GM21390 (cell line): ENCODE data around the gene PURB.
"Not testable (repeated sequence)": the region's sequence is repeated elsewhere in the genome, so short reads cannot be mapped to it uniquely, and the experiment has no call there.

ENCODE experiments used
- ATAC-seq: cut with Tn5 transposase; IDR thresholded peaks from one replicate; pipeline ENCODE4 v1.9.1; 2021; ENCODE audit not compliant: unreplicated experiment

The PURB gene

GRCh38 chr7:44893710-44894234 is 8.4 kb upstream of the PURB start:
- ATAC-seq: no peak

- ATAC-seq: no peak
Measured at GRCh38 chr7:44891791-44892190, 6.5 kb upstream of the PURB start.

GRCh38 chr7:44891372-44891771 is 6.0 kb upstream of the PURB start:
- ATAC-seq: no peak

GRCh38 chr7:44889086-44889781 is 3.9 kb upstream of the PURB start:
- ATAC-seq: no peak

GRCh38 chr7:44887293-44887692 is 2.0 kb upstream of the PURB start:
- ATAC-seq: no peak

- peak; percentile 22 for ATAC-seq
Measured at GRCh38 chr7:44884621-44885393, 523 bp downstream of the PURB start.

GRCh38 chr7:44883961-44884620 is 1.2 kb downstream of the PURB start:
- ATAC-seq: no peak

GRCh38 chr7:44882899-44883298 is 2.4 kb downstream of the PURB start:
- ATAC-seq: no peak

GRCh38 chr7:44881610-44882009 is 3.7 kb downstream of the PURB start:
- ATAC-seq: no peak

- ATAC-seq: no peak
Measured at GRCh38 chr7:44881066-44881600, 4.2 kb downstream of the PURB start.

GRCh38 chr7:44880317-44881018 is 4.9 kb downstream of the PURB start:
- no peak for ATAC-seq

GRCh38 chr7:44876393-44876792 is 8.9 kb downstream of the PURB start:
- ATAC-seq: no peak

GRCh38 chr7:44875241-44875640 is 10.1 kb downstream of the PURB start:
- ATAC-seq: no peak

GRCh38 chr7:44872787-44873186 is 12.5 kb downstream of the PURB start:
- ATAC-seq: no peak

GRCh38 chr7:44871918-44872317 is 13.4 kb downstream of the PURB start:
- not testable (repeated sequence) for ATAC-seq

GRCh38 chr7:44870780-44871179 is 14.6 kb downstream of the PURB start:
- not testable (repeated sequence) for ATAC-seq

- not testable (repeated sequence) for ATAC-seq
Measured at GRCh38 chr7:44870336-44870735, 15.0 kb downstream of the PURB start.

GRCh38 chr7:44867073-44867995 is 18.0 kb downstream of the PURB start:
- ATAC-seq: no peak

- not testable (repeated sequence) for ATAC-seq
Measured at GRCh38 chr7:44861949-44862348, 23.4 kb downstream of the PURB start.

GRCh38 chr7:44858161-44858560 is 27.2 kb downstream of the PURB start:
- ATAC-seq: no peak
